Cardiac fibroblast (primary cell): Measurements from ENCODE around the gene CHST11.
A peak's percentile ranks its signal among the peaks of the same experiment; 100 is the strongest.

Experiments used
- DNase-seq, 2 donors: peaks; one replicate each; pipeline versions ENCODE4 v3.0.0 to v3.0.0-alpha.2; 2010; ENCODE audit warnings: low read depth in 2 of 2
- H3K4me3 ChIP-seq, 2 donors: replicated peaks in 1 of 2; 1 replicate in 1 of 2; 2 replicates in 1 of 2; pipeline ENCODE4 v1.5.1; 2011; ENCODE audit warnings: low read depth in 2 of 2, low read length in 2 of 2, mild to moderate bottlenecking in 2 of 2, moderate library complexity in 1 of 2
- TF ChIP-seq, protein P1 (sequence below): IDR thresholded peaks from one replicate; pipeline ENCODE4 v1.5.1; 2011; ENCODE audit warnings: low read depth, mild to moderate bottlenecking, low read length, inconsistent platforms

The CHST11 gene

DNA sequence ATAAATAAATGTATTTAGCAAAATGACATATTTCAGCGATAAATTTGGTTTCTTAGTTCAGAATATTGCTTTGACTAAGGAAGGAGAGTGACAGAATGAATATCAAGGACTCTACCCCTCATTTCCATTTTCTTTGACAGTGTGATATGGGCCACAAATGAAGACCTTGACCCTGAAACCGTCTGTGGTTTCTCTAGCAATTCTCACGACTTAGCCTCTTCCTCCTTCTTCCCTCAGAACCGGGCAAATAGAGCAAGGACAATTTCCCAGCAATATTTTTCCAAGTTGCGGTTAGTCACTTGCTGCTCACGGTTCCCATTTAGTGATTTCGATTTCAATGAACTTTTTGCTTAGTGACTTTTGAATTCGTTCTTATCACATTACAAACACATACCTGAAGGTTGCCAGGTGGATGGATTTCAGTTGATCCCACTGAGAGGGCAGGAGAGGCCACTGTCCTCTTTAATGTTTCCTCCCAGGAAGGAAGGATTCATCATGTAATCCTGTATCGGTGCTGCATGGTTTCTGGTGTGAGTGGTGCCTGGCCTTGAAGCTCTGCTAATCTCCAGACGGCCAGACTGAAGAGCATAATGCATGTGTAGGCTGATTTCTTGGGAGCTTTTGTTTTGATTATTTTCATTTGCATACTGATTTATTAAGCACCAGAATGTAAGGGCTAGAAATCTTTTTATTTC is 77.6 kb downstream of the CHST11 start:
- no peak overlapping the region for H3K4me3 ChIP-seq
- TF ChIP-seq, protein P1, sequence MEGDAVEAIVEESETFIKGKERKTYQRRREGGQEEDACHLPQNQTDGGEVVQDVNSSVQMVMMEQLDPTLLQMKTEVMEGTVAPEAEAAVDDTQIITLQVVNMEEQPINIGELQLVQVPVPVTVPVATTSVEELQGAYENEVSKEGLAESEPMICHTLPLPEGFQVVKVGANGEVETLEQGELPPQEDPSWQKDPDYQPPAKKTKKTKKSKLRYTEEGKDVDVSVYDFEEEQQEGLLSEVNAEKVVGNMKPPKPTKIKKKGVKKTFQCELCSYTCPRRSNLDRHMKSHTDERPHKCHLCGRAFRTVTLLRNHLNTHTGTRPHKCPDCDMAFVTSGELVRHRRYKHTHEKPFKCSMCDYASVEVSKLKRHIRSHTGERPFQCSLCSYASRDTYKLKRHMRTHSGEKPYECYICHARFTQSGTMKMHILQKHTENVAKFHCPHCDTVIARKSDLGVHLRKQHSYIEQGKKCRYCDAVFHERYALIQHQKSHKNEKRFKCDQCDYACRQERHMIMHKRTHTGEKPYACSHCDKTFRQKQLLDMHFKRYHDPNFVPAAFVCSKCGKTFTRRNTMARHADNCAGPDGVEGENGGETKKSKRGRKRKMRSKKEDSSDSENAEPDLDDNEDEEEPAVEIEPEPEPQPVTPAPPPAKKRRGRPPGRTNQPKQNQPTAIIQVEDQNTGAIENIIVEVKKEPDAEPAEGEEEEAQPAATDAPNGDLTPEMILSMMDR = no peak
- DNase-seq = no peak

DNA sequence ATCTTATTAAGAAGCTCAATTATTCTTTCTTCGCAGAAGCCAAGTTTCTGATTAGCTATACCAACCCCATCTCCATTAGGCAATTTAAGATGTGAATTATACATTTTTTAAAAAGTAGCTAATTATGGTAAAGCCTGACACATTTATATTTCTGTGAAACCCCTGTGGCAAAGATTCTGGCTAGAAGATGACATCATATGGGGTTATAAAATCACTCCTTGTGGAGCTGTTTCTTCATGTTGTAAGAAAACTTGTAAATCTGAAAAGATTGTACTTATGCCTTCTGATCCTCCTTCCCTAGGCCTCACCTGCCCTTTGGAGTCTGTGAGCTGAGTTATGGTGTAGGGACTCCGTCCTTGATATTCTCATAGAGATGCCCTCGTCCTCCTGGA is 78.1 kb downstream of the CHST11 start:
- H3K4me3 ChIP-seq = no peak overlapping the region
- no peak for DNase-seq
- TF ChIP-seq, protein P1 = no peak

DNA sequence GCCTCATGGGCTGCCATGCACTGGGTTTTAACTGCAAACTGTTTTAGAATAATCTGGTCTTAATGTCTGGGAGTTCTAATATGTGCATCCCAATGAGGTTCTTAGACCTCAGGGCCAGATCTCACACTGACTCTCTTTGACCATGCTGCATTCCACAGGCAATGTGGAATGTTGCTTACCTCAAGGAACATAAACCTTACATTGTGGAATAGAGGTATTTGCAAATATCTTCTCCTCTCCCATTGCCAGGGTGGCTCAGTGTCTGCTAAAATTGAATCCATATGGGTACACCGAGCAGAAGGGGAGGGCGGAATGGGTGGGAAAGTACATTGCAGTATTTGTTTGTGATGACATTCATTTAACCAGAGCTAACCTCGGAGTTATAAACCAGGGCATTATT is 78.6 kb downstream of the CHST11 start:
- no peak overlapping the region for H3K4me3 ChIP-seq
- TF ChIP-seq, protein P1 = no peak
- no peak for DNase-seq

DNA sequence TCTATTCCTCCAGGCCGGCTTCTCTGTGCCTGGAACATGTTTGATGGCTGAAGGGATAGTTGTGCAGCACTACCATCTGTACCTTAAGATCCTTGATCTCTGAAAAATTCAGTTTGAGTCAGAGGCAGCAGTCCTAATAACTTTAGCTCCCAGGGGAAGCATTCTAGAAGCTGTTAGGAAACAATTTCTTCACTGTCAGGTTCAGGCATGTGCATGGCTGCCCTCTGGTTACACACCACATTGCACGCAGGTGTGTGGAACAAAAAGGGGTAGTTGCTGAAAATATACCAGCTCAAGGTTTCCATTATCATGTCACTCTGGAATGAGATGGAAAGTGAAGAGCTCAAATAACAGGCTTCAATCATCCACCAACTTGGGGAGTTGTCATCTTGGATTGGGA is 80.1 kb downstream of the CHST11 start:
- TF ChIP-seq, protein P1 = no peak
- H3K4me3 ChIP-seq = no peak overlapping the region
- DNase-seq = peak in 1 of 2 donors; percentile 32

DNA sequence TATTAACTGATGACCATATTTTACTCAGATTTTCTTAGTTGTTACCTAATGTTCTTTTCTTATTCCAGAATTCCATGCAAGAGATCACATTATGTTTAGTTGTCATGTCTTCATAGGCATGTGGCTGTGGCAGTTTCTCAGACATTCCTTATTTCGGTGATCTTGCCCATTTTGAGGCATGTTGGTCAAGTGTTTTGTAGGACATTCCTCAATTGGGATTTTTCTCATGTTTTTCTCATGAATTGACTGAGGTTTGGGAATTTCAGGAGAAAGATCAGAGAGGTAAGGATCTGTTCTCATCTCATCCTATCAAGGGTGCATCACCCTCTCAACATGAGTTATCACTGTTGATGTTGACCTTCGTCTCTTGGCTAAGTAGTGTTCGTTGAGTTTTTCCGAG is 81.3 kb downstream of the CHST11 start:
- DNase-seq = no peak
- TF ChIP-seq, protein P1 = no peak
- H3K4me3 ChIP-seq = no peak overlapping the region

DNA sequence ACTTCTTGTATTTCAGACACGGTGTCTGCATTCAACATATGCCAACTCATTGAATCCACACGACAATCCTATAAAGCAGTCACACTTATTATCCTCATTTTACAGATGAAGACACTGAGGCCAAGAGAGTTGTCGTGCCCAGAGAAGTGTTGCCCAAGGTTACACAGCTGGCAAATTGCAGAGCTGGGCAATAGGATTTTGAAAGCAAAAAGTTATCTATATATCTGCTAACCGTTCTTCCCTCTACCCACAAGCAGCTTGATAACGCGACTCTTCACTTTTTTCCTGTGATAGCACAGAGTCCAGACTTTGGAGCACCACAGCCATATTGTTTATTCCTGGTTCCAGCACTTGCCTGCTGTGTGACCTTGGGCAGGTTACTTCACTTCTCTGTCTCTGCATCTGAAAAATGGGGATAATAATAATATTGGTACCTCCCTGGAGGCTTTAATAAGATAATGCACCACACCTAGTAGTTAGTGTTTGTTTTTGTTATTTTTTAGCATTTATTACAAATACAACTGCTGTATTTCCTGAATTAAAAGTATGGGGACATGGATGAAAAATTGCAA is 82.2 kb downstream of the CHST11 start:
- DNase-seq = no peak
- H3K4me3 ChIP-seq = no peak overlapping the region
- TF ChIP-seq, protein P1 = no peak
